Stimulated activated CD8-positive, alpha-beta memory T cell treated with anti-CD3 and anti-CD28 coated beads, Interleukin-4, amount 100 ng/mL, for 48 hours (primary cell): ENCODE results near the gene CHMP1A.

Source experiments
- DNase-seq: peaks from one replicate; pipeline ENCODE4 v3.0.0-alpha.2; 2020

The CHMP1A gene

GRCh38 chr16:89602273-89602951 is 55.1 kb downstream of the CHMP1A start:
- DNase-seq, result peak; percentile 77

GRCh38 chr16:89601906-89602272 is 55.6 kb downstream of the CHMP1A start:
- no peak for DNase-seq

- no peak for DNase-seq
These were observed 56.6 kb downstream of the CHMP1A start for GRCh38 chr16:89600956-89601355.

GRCh38 chr16:89600427-89600826 is 57.1 kb downstream of the CHMP1A start:
- DNase-seq, result no peak

- DNase-seq, result no peak
These were observed 57.6 kb downstream of the CHMP1A start for GRCh38 chr16:89599902-89600301.

GRCh38 chr16:89599451-89599858 is 58.1 kb downstream of the CHMP1A start:
- peak; percentile 65 for DNase-seq

GRCh38 chr16:89598199-89598598 is 59.3 kb downstream of the CHMP1A start:
- no peak for DNase-seq

GRCh38 chr16:89596957-89597649 is 60.4 kb downstream of the CHMP1A start:
- DNase-seq, result no peak

GRCh38 chr16:89596061-89596689 is 61.3 kb downstream of the CHMP1A start:
- DNase-seq, result no peak

- no peak for DNase-seq
These were observed 62.0 kb downstream of the CHMP1A start for GRCh38 chr16:89595330-89596060.
